ENCODE data around the gene SLC35F3. TPM values are rescaled to one million over a fixed set of nuclear protein-coding genes. Genes with fewer than 3 reads are reported as not detected.

Gene SLC35F3
- polyA plus RNA-seq, 1 donor from 2014 or later: 13.9 TPM

GRCh38 chr1:234321231-234321630 lies 416.8 kb downstream of the SLC35F3 start:
- no peak overlapping the region for H3K4me3 ChIP-seq (ENCODE audit: low read length)
- H3K79me2 ChIP-seq (replicated peaks; ENCODE audit: insufficient read depth, low read length): no peaks in the 10 kb centered on the region
- H3K9me3 ChIP-seq (ENCODE audit: low read length): no peaks in the 10 kb centered on the region
- H3K36me3 ChIP-seq (ENCODE audit: insufficient read depth, low read length): no peaks in the 10 kb centered on the region
- H2AFZ ChIP-seq (ENCODE audit: low read depth, low read length): no peak overlapping the region
- no peak overlapping the region for H3K4me2 ChIP-seq (ENCODE audit: low read length)
- H4K20me1 ChIP-seq (ENCODE audit: insufficient read depth): no peaks in the 10 kb centered on the region
- H3K9ac ChIP-seq (ENCODE audit: low read length): no peak overlapping the region
- no peak overlapping the region for H3K27ac ChIP-seq (ENCODE audit: low read length)
- H3F3A ChIP-seq (ENCODE audit: insufficient read depth, low read length, poor library complexity, severe bottlenecking): no peaks in the 10 kb centered on the region
- TF ChIP-seq SMC3 (conservative IDR thresholded peaks at IDR 0.05; ENCODE audit: poor library complexity) (no peak), RAD21 (conservative IDR thresholded peaks at IDR 0.05) (no peak), TAF1 (IDR thresholded peaks at IDR 0.05; ENCODE audit: low read depth) (no peak), EP300 (conservative IDR thresholded peaks at IDR 0.05; ENCODE audit: poor library complexity, severe bottlenecking) (no peak), REST (IDR thresholded peaks at IDR 0.05; ENCODE audit: borderline replicate concordance) (no peak), CTCF (IDR thresholded peaks at IDR 0.05; ENCODE audit: poor library complexity, severe bottlenecking) (no peak), EZH2 (IDR thresholded peaks at IDR 0.05; ENCODE audit: borderline replicate concordance, insufficient read depth, low read length, poor library complexity, severe bottlenecking) (no peak), POLR2AphosphoS5 (IDR thresholded peaks at IDR 0.05) (no peak), MXI1 (conservative IDR thresholded peaks at IDR 0.05; ENCODE audit: poor library complexity, severe bottlenecking) (no peak)
- no peaks in the 10 kb centered on the region for H3K9me2 ChIP-seq (ENCODE audit: insufficient read depth, low read length)
- H3K27me3 ChIP-seq (ENCODE audit: insufficient read depth, low read depth, low read length): no peaks in the 10 kb centered on the region

- TF ChIP-seq TAF1 (IDR thresholded peaks at IDR 0.05; ENCODE audit: low read depth): no peak
- TF ChIP-seq EP300 (conservative IDR thresholded peaks at IDR 0.05; ENCODE audit: poor library complexity, severe bottlenecking): no peak
- no peak for TF ChIP-seq REST (IDR thresholded peaks at IDR 0.05; ENCODE audit: borderline replicate concordance)
- no peak for TF ChIP-seq RAD21 (conservative IDR thresholded peaks at IDR 0.05)
- TF ChIP-seq MXI1 (conservative IDR thresholded peaks at IDR 0.05; ENCODE audit: poor library complexity, severe bottlenecking): no peak
- no peak for TF ChIP-seq SMC3 (conservative IDR thresholded peaks at IDR 0.05; ENCODE audit: poor library complexity)
- no peak for TF ChIP-seq CTCF (IDR thresholded peaks at IDR 0.05; ENCODE audit: poor library complexity, severe bottlenecking)
- no peak for TF ChIP-seq POLR2AphosphoS5 (IDR thresholded peaks at IDR 0.05)
- TF ChIP-seq EZH2 (IDR thresholded peaks at IDR 0.05; ENCODE audit: borderline replicate concordance, insufficient read depth, low read length, poor library complexity, severe bottlenecking): no peak
- H3K36me3 ChIP-seq (ENCODE audit: insufficient read depth, low read length): no peaks in the 10 kb centered on the region
- H3K9me2 ChIP-seq (ENCODE audit: insufficient read depth, low read length): no peaks in the 10 kb centered on the region
- H3F3A ChIP-seq (ENCODE audit: insufficient read depth, low read length, poor library complexity, severe bottlenecking): no peaks in the 10 kb centered on the region
- no peaks in the 10 kb centered on the region for H3K79me2 ChIP-seq (replicated peaks; ENCODE audit: insufficient read depth, low read length)
- H4K20me1 ChIP-seq (ENCODE audit: insufficient read depth): no peaks in the 10 kb centered on the region
- no peak overlapping the region for H3K9ac ChIP-seq (ENCODE audit: low read length)
- H3K9me3 ChIP-seq (ENCODE audit: low read length): no peaks in the 10 kb centered on the region
- H3K4me2 ChIP-seq (ENCODE audit: low read length): no peak overlapping the region
- no peaks in the 10 kb centered on the region for H3K27me3 ChIP-seq (ENCODE audit: insufficient read depth, low read depth, low read length)
- H2AFZ ChIP-seq (ENCODE audit: low read depth, low read length): no peak overlapping the region
- no peak overlapping the region for H3K27ac ChIP-seq (ENCODE audit: low read length)
- H3K4me3 ChIP-seq (ENCODE audit: low read length): no peak overlapping the region
Observed at GRCh38 chr1:234322097-234322496, 417.6 kb downstream of the SLC35F3 start.
